Pons (tissue), 1 donor: ENCODE data around the gene CRIP1.
A peak's percentile ranks its signal among the peaks of the same experiment; 100 is the strongest.

Experiments used
- DNase-seq: peaks from one replicate; pipeline ENCODE4 v3.0.0-alpha.2; 2016; ENCODE audit warnings: low spot score

Gene CRIP1

DNA sequence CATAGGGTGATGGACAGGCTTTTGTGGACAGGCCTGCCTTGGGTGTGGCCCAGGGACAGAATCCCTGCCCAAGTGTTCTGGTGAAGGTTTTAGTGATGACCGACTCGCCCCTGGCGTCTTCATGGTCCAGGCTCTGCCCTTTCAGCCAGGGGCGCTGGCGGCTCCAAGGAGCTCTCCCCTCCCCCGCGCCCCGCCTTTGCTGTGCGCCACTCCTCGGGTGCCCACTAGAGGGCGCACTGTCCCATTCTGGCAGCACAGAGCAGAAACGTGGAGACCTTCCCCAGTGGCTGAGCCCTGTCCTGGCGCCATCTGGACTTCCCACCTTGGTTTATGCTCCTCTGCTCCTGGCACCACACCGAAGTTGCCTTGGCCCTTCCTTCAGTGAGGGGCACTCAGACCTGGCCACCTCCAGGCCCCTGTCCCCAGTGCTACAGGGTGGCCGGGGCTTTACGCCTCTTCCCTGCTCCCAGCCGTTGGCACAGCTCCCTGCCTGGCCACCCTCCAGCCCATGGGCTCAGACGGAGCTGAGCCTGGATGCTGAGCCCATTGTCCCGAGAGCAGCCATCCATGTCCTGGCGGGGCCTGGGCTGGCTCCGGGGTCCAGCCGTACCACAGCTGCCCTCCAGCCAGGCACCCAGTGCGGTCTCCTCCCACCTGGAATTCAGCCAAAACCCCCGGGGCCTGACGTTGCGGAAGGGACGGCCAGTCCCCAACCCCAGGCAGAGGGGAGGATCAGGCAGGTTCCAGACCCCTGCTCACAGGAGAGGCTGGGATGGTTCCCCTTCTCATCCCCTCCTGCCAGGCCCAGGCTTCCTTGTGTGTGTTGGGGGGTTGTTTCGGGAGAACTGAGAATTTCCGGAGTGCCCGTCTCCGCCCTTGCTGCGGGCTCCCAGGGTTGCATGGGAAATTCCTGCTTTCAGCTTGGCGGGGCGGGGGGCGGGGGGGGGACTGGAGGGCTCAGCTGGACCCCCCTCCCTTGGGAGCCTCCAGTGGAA is 5.6 kb upstream of the CRIP1 start:
- DNase-seq, result peak; percentile 89

DNA sequence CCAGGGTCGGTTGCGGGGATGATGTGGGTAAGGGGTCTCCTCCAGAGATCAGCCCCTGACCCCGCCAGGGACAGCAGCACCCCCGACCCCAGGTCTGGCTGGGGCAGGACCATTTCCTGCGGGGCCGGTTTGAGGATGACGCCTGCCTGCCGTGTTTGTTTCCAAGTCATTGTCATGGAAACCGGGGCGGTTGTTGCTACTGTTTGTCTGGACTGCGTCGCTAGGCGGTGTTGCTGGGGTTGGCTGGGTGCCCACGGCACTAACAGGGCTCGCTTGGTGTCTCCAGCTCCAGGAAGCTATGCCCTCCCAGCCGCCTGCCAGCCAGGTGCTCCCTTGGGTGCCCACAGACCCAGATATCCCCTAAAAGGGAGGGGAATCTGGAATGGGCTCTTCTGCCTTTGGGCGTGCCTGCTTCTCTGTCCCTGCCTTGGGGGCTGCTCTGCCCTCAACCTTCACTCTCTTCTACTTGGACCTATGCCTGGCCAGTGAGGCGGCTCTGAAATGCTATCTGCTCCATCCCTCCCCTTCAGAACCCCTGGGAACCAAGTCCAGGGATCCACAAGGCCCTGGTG is 4.7 kb upstream of the CRIP1 start:
- peak; percentile 89 for DNase-seq

DNA sequence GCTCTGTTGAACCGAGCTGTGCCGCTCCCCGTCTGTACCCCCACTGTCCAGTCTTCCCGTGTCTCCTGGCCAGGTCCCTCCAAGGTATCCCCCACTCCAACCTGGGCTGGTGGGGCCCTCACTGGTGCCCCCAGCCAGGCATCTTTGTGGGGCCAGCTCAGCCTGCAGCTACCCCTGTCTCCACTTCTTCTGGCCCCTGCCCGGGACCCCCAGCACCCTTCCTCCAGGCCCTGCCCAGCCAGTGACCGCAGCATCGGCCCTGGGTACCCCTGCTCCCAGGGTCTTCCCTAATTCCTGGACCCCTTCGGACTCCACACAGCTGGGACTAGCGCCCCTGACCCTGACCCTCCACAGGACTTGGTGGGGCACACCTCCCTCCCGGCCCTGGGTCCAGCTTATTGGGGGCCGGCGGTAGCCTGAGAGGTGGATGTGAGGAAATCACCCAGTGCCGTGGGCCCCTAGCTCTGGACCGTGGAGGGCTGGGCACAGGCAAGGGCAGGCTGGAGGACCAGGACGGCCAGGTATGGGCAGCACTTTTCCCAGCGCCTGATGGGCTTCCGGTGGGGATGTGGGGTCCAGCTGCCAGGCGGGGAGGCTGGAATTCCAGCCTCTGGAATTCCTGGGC is 4.1 kb upstream of the CRIP1 start:
- no peak for DNase-seq

DNA sequence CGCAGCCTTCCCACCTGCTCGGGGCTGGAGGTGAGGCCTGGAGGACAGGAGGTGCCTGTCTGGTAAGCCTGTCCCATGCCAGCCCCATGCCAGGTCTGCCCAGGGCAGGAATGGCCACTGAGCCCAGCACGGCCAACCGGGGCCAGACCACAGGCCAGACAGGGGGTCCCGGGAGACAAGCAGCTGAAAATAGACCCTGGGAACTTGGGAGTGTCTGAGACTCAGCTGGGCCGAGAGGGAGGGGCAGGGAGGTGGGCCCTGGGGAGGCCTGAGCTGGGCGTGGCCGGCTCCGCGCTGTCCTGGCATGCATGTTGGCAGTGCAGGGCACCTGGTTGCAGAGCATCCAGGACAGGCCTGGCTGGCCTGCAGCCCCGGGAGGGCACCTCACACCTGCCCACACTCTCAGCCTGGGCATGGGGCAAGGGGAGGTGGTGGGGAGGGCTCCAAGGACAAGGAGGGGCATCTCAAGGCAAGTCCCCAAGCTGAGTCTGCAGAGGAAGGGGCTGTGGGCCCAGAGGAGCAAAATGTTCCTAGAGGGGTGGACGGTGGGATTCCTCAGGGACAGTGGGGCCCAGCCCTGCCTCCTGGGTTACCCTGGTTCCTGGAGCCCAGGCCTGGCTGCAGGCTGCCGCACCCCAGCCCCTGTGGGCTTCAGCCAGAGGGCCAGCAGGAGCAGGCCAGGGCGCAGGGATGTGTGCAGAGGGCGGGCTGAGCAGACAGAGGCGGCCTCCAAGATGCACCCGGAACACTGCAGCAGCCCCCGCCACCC is 3.2 kb upstream of the CRIP1 start:
- DNase-seq, result no peak

DNA sequence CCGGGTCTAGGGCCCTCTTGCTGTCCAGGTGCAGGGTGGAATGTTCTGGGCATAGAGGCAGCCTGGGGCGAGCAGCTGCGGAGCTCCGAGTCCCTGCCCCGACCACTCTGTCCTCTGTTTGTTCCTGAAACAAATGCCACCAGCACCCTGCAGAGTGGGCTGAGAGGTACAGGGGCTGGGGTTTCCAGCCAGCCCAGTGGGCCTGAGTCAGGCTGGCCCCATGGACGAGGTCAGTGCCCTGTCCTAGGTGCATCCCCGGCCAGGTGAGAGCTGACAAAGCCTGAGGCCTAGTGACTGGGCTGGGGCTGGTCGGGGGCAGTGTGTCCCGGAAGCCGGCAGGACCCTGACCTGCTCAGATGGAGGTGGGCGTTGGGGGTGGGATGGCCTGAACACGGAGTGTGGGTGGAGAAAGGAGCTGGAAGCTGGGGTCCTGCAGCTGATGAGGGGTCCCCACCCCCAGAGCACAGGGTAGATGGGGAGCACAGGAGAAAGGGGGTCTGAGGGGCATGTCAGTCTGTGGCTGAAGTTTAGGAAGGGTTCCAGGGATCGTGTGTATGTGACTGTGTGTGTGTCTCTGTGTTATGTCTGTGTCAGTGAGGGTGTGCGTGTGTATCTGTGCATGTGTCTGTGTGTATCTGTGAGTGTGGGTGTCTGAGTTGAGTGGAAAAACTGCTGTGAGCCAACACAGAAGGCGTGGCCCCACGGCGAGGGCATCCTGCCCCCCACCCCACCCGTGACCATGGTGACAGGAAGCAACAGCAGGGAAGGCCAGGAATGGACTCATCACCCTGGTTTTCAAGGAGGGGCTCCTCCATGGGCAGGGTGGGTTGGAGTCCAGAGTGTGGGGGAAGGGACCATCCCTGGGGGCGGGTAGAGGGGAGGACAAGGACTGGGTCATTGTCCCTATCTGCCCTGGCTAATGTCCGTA is 2.4 kb upstream of the CRIP1 start:
- no peak for DNase-seq

DNA sequence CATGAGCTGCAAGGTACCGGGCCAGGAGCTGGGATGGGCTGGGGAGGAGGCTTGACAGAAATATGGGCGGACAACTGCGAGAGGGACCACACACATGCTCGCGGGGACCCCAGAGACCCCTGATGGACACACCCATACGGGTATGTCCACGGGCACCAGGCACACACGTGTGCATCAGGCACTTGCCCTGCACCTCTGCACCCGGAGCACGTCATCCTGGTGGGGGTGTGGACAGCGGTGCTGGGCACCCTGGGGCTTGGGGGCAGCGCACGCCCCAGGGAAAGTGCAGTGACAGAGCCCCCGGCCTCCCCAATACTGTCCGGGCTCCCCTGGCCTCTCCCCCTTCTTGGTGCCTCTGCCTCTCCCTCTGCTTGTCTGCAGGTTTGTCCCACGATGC is 1.7 kb upstream of the CRIP1 start:
- no peak for DNase-seq

DNA sequence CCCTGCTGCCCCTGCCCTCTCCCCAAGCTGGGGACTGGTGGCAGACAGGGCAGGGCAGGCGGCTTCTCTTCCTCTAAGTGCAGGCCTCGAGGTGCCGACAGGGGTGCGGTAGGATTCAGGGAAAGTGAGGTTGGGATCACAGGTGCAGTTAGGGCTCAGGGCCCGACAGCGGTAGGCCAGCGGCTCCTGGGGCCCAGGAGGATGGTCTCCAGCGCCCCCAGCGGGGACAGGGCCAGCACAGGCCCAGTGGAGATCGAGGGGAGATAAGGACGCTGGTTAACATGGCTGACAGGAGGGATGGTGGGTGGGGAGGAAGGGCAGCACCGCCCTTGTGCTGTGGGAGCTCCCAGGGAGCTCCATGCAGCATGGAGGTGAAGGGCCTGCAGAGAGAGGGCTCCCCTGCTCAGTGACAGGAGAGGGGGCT is 935 bp upstream of the CRIP1 start:
- no peak for DNase-seq

DNA sequence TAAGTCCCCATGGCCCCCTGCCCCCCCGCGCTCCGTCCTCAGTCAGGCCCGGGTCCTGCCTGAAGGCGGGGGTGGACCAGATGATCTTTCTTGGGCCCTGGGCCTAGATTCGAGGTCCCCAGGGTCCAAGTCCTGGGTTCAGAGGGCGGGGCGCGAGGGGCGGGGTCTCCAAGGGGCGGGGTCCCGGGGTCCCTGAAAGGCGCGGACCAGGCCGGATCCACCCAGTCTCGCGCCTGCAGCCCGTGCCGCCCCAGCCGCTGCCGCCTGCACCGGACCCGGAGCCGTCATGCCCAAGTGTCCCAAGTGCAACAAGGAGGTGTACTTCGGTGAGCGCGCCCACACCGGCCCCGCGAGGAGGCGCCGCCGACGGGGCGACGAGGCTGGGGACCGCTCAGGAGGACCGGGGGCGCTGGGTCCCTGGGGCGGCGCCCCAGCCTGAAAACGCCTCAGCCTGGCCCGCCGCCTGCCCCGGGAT is 325 bp downstream of the CRIP1 start:
- no peak for DNase-seq

DNA sequence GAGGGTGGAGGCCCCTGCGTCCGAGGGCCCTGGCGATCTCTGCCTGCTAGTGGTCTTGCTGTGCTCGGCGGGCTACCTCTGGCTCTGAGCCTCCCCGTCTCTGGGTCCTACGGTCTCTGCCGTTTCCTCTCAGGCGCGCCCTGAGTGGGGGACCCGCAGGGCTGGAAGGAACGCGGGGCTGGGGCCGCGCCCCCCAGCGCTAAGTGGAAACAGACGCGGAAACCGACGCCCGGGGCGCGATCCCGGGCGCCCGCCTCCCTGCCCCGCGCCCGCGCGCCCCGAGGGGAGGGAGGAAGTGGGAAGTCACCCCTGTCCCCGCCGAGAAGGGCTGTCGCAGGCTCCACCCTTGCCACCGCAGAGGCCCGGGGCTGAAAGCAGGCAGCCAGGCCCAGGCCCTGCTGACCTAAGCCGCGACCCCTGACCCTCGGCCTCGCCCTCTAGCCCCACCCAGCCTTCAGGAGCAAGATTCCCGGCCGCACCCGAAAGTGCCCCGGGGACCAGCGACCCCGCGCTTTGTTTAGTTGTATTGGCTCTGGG is 831 bp downstream of the CRIP1 start:
- DNase-seq, result no peak

DNA sequence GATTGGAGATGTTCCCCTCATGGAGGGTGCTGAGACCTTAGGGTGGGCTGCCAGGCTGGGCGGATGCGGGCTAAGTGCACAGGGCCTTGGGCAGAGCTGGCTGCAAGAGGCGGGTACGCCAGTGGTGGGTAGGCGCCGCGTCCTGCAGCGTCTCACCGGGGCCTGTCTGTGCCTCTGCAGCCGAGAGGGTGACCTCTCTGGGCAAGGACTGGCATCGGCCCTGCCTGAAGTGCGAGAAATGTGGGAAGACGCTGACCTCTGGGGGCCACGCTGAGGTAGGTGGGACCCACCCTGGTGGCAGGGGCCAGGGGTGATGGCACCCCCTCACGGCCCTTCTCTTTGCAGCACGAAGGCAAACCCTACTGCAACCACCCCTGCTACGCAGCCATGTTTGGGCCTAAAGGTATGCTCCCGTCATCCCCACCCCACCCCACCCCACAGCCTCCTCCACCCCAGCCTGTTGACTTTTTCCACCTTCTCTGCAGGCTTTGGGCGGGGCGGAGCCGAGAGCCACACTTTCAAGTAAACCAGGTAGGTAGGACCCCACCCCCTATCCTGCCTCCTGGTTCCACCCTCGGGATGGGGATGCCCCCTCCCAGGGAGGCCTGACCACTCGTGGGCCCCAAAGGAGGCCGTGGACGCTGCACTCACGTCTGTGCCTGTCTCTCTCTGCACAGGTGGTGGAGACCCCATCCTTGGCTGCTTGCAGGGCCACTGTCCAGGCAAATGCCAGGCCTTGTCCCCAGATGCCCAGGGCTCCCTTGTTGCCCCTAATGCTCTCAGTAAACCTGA is 1.5 kb downstream of the CRIP1 start:
- DNase-seq, result no peak

DNA sequence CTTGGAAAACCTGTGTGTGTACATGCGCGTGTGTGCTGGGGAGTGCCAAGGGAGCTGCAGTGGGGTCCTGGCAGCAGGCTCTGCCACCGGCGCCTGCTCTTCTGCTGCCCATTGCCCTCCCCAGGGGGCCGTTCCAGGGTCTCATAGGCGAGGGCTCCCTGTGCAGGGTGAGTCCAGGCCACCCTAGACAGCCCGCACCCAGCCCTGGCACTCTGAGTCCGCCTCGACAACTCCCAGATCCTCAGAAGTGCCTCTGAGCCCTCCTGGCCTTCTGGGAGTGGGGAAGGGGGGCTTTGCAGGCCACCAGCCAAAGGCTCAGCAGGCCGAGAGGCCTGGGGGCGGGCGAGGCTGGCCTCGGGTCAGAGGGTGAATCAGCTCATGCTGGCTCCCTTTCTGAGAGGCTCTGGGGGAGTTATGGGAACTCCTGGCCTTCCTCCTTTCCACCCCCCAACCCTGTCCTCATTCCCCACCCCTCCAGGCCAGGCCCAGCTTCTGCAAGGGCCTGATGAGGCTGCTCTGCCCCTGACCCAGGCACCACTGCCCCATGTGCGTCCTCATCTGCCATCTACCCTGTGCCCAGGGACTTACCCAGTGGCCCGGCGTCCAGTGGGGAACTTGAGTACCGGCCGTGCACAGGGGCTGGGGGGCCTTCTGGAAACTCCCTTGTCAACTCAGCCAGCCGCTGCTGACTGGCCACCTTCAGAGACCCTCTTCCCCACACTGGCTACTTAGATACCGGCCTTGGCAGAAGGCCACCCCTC is 2.3 kb downstream of the CRIP1 start:
- no peak for DNase-seq

DNA sequence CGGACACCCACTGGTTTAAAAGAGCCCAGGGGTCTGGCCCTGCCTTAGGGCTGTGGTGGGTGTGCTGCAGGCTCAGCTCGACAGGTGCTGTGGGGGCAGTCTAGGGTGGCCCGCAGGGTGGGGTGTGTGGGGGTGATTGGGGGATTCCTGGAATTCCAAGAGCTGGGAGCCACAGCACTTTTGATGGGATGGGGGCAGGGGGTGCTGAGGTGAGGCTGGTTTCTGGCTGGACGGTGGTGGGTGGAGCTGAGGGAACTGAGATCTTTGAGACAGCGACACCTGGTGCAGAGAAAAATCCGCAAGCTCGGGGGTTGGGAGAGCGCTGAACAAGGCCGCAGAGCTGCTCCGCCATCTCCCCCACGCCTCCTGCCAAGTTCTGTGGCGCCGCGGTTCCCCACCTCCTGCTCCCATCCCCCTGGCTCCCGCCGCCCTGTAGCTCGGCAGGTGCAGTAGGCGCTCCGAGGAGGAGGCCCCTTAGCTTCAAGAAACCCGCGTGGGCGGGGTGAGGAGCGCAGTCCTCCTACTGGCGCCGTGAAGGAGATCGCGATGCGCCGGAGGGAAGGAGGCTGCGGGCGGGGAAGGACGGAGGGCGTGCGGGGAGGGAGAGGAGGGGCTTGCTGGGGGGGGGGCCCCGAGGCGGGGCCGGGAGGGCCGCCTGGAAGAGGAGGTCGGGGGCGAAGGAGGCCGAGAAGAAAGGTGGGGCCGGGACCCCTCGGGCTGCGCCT is 3.0 kb downstream of the CRIP1 start:
- DNase-seq, result peak; percentile 76

DNA sequence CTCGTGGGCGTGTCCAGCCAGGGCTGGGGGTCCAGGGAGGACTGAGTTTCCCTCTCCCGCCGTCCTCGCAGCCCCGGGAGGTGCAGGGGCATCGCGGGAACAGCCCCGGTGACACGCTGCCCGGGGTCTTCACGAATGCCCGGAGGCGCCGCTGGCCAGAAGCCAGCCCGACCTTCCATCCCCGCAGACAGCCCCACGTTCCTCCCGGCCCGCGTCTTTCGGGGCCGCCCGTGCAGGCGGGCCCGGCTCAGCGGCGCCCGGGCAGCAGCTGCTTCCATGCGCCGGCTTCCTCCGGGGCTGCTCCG is 3.5 kb downstream of the CRIP1 start:
- no peak for DNase-seq

DNA sequence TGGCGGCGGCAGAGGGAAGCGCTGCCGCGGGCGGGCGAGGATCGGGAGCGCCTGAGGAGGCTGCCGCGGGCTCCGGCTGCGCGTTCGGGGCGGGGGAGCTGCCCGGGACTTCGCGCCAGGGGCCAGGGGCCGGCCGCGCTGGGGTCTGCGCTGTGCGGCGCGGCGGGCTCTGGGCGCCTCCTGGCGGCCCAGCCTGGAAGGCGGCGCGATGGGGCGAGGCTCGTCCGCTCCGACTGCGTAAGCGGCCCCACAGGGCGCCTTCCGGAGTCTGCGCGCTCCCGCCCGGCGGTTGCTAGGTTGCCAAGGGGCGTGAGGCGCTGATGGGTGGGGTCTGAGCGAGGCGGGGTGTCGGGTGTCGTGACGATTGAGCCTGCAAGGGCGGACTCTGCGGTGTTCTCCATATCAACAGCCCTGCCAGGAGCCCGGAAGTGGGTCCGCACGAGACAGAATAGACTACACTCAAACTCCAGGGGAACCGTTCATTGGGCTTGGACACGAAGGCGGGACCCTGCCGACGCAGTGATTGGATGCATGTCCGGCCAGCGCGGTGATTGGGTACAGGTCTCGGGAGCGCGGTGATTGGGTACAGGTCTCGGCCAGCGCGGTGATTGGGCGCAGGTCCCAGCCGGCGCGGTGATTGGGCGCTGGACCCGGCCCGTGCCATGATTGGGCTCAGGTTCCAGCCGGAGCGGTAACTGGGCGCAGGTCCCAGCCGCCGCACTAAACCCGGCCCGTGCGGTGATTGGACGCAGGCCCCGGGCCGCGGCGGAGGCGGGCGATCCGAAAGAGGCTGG is 4.1 kb downstream of the CRIP1 start, which contains the start of gene TEDC1:
TSS of gene TEDC1 (plus strand) at position 675 of the 794 bp plus-strand sequence. CDS start 130 bp downstream, outside the sequence.
- peak; percentile 100 for DNase-seq

DNA sequence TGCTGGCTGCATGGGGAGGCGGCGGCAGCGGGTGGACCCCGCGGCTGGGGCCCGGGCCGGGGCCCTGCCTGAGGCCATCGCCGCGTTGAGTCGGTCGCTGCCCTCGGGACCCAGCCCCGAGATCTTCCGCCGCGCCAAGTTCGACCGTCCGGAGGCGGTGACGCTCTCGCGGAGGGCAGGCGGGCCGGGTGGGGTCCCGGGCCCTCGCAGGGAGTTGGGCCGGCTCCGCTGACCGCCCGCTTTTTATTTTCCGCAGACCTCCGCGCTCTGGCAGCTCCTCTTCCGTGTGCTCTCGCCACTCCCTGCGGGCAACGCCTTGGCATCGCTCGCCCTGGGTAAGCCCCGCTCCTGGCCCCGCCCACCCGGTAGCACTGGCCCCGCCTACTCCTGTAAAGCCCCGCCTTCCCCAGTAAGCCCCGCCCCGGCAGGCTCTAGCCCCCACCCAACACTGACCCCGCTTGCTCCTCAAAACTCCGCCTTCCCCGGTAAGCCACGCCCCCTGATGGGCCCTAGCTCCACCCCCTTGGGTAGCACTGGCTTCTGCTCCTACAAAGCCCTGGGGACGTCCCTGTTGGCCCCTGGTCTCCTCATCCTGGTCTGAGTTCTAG is 4.8 kb downstream of the CRIP1 start:
- DNase-seq, result peak; percentile 54

DNA sequence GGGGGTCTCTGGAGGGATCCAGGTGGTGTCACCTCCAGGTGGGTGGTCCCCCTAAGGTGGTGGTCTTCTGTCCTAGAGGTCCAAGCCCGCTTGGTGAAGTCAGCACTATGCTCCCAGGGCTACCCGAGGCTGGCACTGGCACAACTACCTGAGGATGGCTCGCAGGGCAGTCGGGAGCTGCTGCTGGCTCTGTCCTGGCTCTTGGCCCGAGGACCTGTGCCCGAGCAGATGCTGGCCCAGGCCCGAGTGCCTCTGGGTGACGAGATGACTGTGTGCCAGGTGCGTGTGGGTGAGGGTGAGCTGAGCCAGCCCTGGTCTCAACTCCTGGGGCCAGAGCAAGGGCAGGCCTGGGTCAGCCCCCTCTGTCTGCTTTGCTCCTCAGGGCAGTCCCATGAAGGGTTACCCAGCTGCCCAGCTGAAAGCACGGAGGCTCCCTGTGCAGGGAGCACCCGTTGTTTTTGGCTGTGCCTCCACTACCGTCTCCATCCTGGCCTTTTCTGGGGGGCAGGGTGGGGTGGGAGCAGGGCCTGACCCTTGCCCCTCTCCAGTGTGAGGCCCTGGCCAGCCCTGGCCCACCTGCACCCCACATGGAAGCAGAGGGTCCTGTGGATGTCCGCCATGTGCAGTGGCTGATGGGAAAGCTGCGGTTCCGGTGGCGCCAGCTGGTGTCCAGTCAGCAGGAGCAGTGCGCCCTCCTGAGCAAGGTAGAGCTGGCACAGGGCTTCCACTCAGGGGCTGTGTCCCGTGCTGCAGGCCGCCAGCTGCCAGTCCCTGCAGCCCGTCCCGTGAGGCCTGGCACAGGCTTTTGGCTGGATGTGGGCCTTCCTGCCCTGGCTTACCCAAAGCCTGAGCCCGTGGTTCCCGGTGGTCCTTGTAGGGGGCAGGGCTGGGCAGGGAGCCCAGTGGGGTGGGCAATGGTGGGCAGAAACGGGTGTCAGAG is 5.6 kb downstream of the CRIP1 start:
- DNase-seq, result no peak
